Renal pelvis (tissue), 4 donors: ENCODE data around the gene MYOM3. TPM values are rescaled to one million over a fixed set of nuclear protein-coding genes. Genes with fewer than 3 reads are reported as not detected.
"Not testable (repeated sequence)": the region's sequence is repeated elsewhere in the genome, so short reads cannot be mapped to it uniquely, and the experiment has no call there.

Experiments used
- DNase-seq: peaks from one replicate; pipeline ENCODE4 v3.0.0-alpha.2; 2013
- polyA plus RNA-seq, 3 donors: library from polyadenylated mRNA; unstranded; fragments of 120-200 nt; gene quantifications; one replicate each; pipeline ENCODE4 v1.2.1, GENCODE V29; 2013; ENCODE audit not compliant: insufficient read length in 3 of 3

Gene MYOM3
- polyA plus RNA-seq, 3 donors, result 17.6 to 37.9 (median 18.0) TPM

GRCh38 chr1:24042315-24042714, 69.6 kb downstream of the MYOM3 start:
- no peak for DNase-seq

GRCh38 chr1:24036088-24036487, 75.8 kb downstream of the MYOM3 start:
- DNase-seq, result no peak

GRCh38 chr1:24032981-24033380, 79.0 kb downstream of the MYOM3 start:
- DNase-seq, result no peak

- not testable (repeated sequence) for DNase-seq
Observed at GRCh38 chr1:24030976-24031516, 80.9 kb downstream of the MYOM3 start.

GRCh38 chr1:24027838-24028468, 84.0 kb downstream of the MYOM3 start:
- DNase-seq, result peak; percentile 53

GRCh38 chr1:24022581-24023361, 89.2 kb downstream of the MYOM3 start:
- DNase-seq, result no peak

GRCh38 chr1:24021403-24022266, 90.3 kb downstream of the MYOM3 start:
- DNase-seq, result no peak

- DNase-seq, result no peak
Observed at GRCh38 chr1:24020470-24020869, 91.5 kb downstream of the MYOM3 start.

- no peak for DNase-seq
Observed at GRCh38 chr1:24020025-24020424, 91.9 kb downstream of the MYOM3 start.

GRCh38 chr1:24018611-24019580, 93.0 kb downstream of the MYOM3 start:
- DNase-seq, result peak; percentile 98

GRCh38 chr1:24015221-24016210, 96.4 kb downstream of the MYOM3 start:
- DNase-seq, result peak; percentile 42

GRCh38 chr1:24012878-24013277, 99.1 kb downstream of the MYOM3 start:
- DNase-seq, result not testable (repeated sequence)

- no peak for DNase-seq
Observed at GRCh38 chr1:24010650-24011049, 101.3 kb downstream of the MYOM3 start.

- DNase-seq, result peak; percentile 52
Observed at GRCh38 chr1:24009406-24009805, 102.5 kb downstream of the MYOM3 start.

GRCh38 chr1:24008574-24009184, 103.3 kb downstream of the MYOM3 start:
- DNase-seq, result peak; percentile 47

GRCh38 chr1:24007079-24007478, 104.9 kb downstream of the MYOM3 start:
- no peak for DNase-seq
